Measurements from ENCODE around the gene PAX9. TPM values are rescaled to one million over a fixed set of nuclear protein-coding genes. Genes with fewer than 3 reads are reported as not detected.

Gene PAX9
- not detected for total RNA-seq

- CTCF ChIA-PET: no interaction called here
- H3K27ac Mint-ChIP-seq: peak within 1 kb of the TSS; percentile 54
Measured at GRCh38 chr14:36661506-36662257, at the start of gene PAX9. TSS of gene PAX9 (plus strand) at chr14:36661860. CDS start at chr14:36662090, 230 bp downstream.

GRCh38 chr14:36617824-36618223 is 43.8 kb upstream of the PAX9 start:
- peaks cover 2% of the 10 kb centered on the region for H3K27me3 Mint-ChIP-seq
- DNase-seq: no peak
- no peaks in the 10 kb centered on the region for H3K36me3 Mint-ChIP-seq
- no peaks in the 10 kb centered on the region for H3K9me3 Mint-ChIP-seq (ENCODE audit: low read depth)
- no peak overlapping the region for H3K27ac Mint-ChIP-seq
- ATAC-seq: no peak
- no peaks in the 10 kb centered on the region for H3K4me1 Mint-ChIP-seq
- no peak overlapping the region for H3K4me3 Mint-ChIP-seq
- CTCF ChIA-PET: no interaction called here

More at GRCh38 chr14:36661506-36662257, at the start of gene PAX9:
- Mint-ChIP-seq H3K27me3 (peaks cover 98% of the 10 kb centered on the region), H3K9me3 (ENCODE audit: low read depth) (peaks cover 4% of the 10 kb centered on the region), H3K4me3 (peak within 1 kb of the TSS; percentile 28), H3K4me1 (peaks cover 6% of the 10 kb centered on the region), H3K36me3 (peaks cover 14% of the 10 kb centered on the region)
- DNase-seq (no peak), ATAC-seq (peak; percentile 27)

GRCh38 chr14:36618641-36619040 is 43.0 kb upstream of the PAX9 start:
- no peaks in the 10 kb centered on the region for H3K9me3 Mint-ChIP-seq (ENCODE audit: low read depth)
- DNase-seq (no peak), ATAC-seq (no peak)
- no peaks in the 10 kb centered on the region for H3K4me1 Mint-ChIP-seq
- CTCF ChIA-PET: no interaction called here
- H3K27ac Mint-ChIP-seq: no peak overlapping the region
- H3K4me3 Mint-ChIP-seq: no peak overlapping the region
- no peaks in the 10 kb centered on the region for H3K36me3 Mint-ChIP-seq
- H3K27me3 Mint-ChIP-seq: peaks cover 2% of the 10 kb centered on the region

- H3K27me3 Mint-ChIP-seq: peaks cover 2% of the 10 kb centered on the region
- no peaks in the 10 kb centered on the region for H3K4me1 Mint-ChIP-seq
Measured at GRCh38 chr14:36619131-36619530, 42.5 kb upstream of the PAX9 start.

GRCh38 chr14:36619853-36620252 is 41.8 kb upstream of the PAX9 start:
- Mint-ChIP-seq H3K36me3 (no peaks in the 10 kb centered on the region), H3K9me3 (ENCODE audit: low read depth) (no peaks in the 10 kb centered on the region), H3K4me1 (no peaks in the 10 kb centered on the region), H3K4me3 (no peak overlapping the region), H3K27ac (no peak overlapping the region), H3K27me3 (peaks cover 2% of the 10 kb centered on the region)
- CTCF ChIA-PET: no interaction called here
- ATAC-seq (no peak), DNase-seq (no peak)

More at GRCh38 chr14:36619131-36619530, 42.5 kb upstream of the PAX9 start:
- Mint-ChIP-seq H3K27ac (no peak overlapping the region), H3K9me3 (ENCODE audit: low read depth) (no peaks in the 10 kb centered on the region), H3K36me3 (no peaks in the 10 kb centered on the region), H3K4me3 (no peak overlapping the region)
- no peak for DNase-seq
- ATAC-seq: no peak
- CTCF ChIA-PET: no interaction called here

GRCh38 chr14:36625014-36625413 is 36.6 kb upstream of the PAX9 start:
- CTCF ChIA-PET: no interaction called here
- H3K27ac Mint-ChIP-seq: no peak overlapping the region
- DNase-seq: no peak
- H3K4me1 Mint-ChIP-seq: no peaks in the 10 kb centered on the region
- no peak for ATAC-seq
- H3K4me3 Mint-ChIP-seq: no peak overlapping the region
- no peaks in the 10 kb centered on the region for H3K27me3 Mint-ChIP-seq
- no peaks in the 10 kb centered on the region for H3K36me3 Mint-ChIP-seq
- H3K9me3 Mint-ChIP-seq (ENCODE audit: low read depth): no peaks in the 10 kb centered on the region

- H3K4me3 Mint-ChIP-seq: no peak overlapping the region
- no peaks in the 10 kb centered on the region for H3K36me3 Mint-ChIP-seq
- DNase-seq: no peak
- no peaks in the 10 kb centered on the region for H3K4me1 Mint-ChIP-seq
- CTCF ChIA-PET: no interaction called here
- H3K27me3 Mint-ChIP-seq: no peaks in the 10 kb centered on the region
- no peak for ATAC-seq
- H3K27ac Mint-ChIP-seq: no peak overlapping the region
- no peaks in the 10 kb centered on the region for H3K9me3 Mint-ChIP-seq (ENCODE audit: low read depth)
Measured at GRCh38 chr14:36625436-36625835, 36.2 kb upstream of the PAX9 start.

GRCh38 chr14:36626151-36626550 is 35.5 kb upstream of the PAX9 start:
- Mint-ChIP-seq H3K4me1 (no peaks in the 10 kb centered on the region), H3K36me3 (no peaks in the 10 kb centered on the region), H3K27ac (no peak overlapping the region), H3K9me3 (ENCODE audit: low read depth) (no peaks in the 10 kb centered on the region), H3K27me3 (no peaks in the 10 kb centered on the region), H3K4me3 (no peak overlapping the region)
- ATAC-seq (no peak), DNase-seq (no peak)
- CTCF ChIA-PET: no interaction called here

- CTCF ChIA-PET: no interaction called here
- DNase-seq (no peak), ATAC-seq (no peak)
Measured at GRCh38 chr14:36627981-36628380, 33.7 kb upstream of the PAX9 start.

GRCh38 chr14:36633580-36633979 is 28.1 kb upstream of the PAX9 start:
- CTCF ChIA-PET: no interaction called here
- H3K4me3 Mint-ChIP-seq: no peak overlapping the region

More at GRCh38 chr14:36627981-36628380, 33.7 kb upstream of the PAX9 start:
- Mint-ChIP-seq H3K27me3 (peaks cover 2% of the 10 kb centered on the region), H3K4me1 (no peaks in the 10 kb centered on the region), H3K27ac (no peak overlapping the region), H3K4me3 (no peak overlapping the region), H3K9me3 (ENCODE audit: low read depth) (no peaks in the 10 kb centered on the region), H3K36me3 (no peaks in the 10 kb centered on the region)

GRCh38 chr14:36646664-36647416 is 14.8 kb upstream of the PAX9 start:
- no peak for ATAC-seq
- Mint-ChIP-seq H3K36me3 (peaks cover 2% of the 10 kb centered on the region), H3K9me3 (ENCODE audit: low read depth) (no peaks in the 10 kb centered on the region), H3K4me1 (no peaks in the 10 kb centered on the region), H3K27me3 (peaks cover 56% of the 10 kb centered on the region), H3K4me3 (no peak overlapping the region), H3K27ac (no peak overlapping the region)
- DNase-seq: no peak
- CTCF ChIA-PET: no interaction called here

More at GRCh38 chr14:36633580-36633979, 28.1 kb upstream of the PAX9 start:
- Mint-ChIP-seq H3K4me1 (no peaks in the 10 kb centered on the region), H3K27ac (no peak overlapping the region), H3K9me3 (ENCODE audit: low read depth) (no peaks in the 10 kb centered on the region), H3K27me3 (peaks cover 2% of the 10 kb centered on the region), H3K36me3 (no peaks in the 10 kb centered on the region)
- DNase-seq (no peak), ATAC-seq (no peak)

GRCh38 chr14:36647417-36647823 is 14.2 kb upstream of the PAX9 start:
- Mint-ChIP-seq H3K36me3 (peaks cover 2% of the 10 kb centered on the region), H3K4me3 (no peak overlapping the region), H3K4me1 (no peaks in the 10 kb centered on the region), H3K27me3 (peaks cover 60% of the 10 kb centered on the region), H3K27ac (no peak overlapping the region), H3K9me3 (ENCODE audit: low read depth) (no peaks in the 10 kb centered on the region)
- CTCF ChIA-PET: no interaction called here
- DNase-seq: no peak
- no peak for ATAC-seq

GRCh38 chr14:36647824-36648753 is 13.6 kb upstream of the PAX9 start:
- CTCF ChIA-PET: no interaction called here
- no peak overlapping the region for H3K27ac Mint-ChIP-seq
- DNase-seq (no peak), ATAC-seq (no peak)
- peaks cover 66% of the 10 kb centered on the region for H3K27me3 Mint-ChIP-seq
- H3K36me3 Mint-ChIP-seq: peaks cover 2% of the 10 kb centered on the region
- H3K4me1 Mint-ChIP-seq: no peaks in the 10 kb centered on the region
- no peak overlapping the region for H3K4me3 Mint-ChIP-seq
- H3K9me3 Mint-ChIP-seq (ENCODE audit: low read depth): no peaks in the 10 kb centered on the region
